Measurements from ENCODE around the gene GRIN3B. TPM values are rescaled to one million over a fixed set of nuclear protein-coding genes. Genes with fewer than 3 reads are reported as not detected.

Gene GRIN3B, protein sequence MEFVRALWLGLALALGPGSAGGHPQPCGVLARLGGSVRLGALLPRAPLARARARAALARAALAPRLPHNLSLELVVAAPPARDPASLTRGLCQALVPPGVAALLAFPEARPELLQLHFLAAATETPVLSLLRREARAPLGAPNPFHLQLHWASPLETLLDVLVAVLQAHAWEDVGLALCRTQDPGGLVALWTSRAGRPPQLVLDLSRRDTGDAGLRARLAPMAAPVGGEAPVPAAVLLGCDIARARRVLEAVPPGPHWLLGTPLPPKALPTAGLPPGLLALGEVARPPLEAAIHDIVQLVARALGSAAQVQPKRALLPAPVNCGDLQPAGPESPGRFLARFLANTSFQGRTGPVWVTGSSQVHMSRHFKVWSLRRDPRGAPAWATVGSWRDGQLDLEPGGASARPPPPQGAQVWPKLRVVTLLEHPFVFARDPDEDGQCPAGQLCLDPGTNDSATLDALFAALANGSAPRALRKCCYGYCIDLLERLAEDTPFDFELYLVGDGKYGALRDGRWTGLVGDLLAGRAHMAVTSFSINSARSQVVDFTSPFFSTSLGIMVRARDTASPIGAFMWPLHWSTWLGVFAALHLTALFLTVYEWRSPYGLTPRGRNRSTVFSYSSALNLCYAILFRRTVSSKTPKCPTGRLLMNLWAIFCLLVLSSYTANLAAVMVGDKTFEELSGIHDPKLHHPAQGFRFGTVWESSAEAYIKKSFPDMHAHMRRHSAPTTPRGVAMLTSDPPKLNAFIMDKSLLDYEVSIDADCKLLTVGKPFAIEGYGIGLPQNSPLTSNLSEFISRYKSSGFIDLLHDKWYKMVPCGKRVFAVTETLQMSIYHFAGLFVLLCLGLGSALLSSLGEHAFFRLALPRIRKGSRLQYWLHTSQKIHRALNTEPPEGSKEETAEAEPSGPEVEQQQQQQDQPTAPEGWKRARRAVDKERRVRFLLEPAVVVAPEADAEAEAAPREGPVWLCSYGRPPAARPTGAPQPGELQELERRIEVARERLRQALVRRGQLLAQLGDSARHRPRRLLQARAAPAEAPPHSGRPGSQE
- 1 to 10 TPM in 1 of 3 donors, not detected in 2; 2.6 TPM for total RNA-seq

GRCh38 chr19:1000095-1000494, at the start of gene GRIN3B:
Gene GRIN3B, plus strand, starts transcription at chr19:1000419. Its CDS starts 19 bp downstream, at chr19:1000438.
- no peaks in the 10 kb centered on the region for H3K4me1 ChIP-seq
- H3K4me3 ChIP-seq: peak within 1 kb of the TSS in 2 of 3 donors; percentile 25 to 59
- H3K36me3 ChIP-seq: no peaks in the 10 kb centered on the region
- intact Hi-C loops (cut with DNase I; ENCODE audit: low total_unique reads): no loop called here
- peaks cover 16 to 79% of the 10 kb centered on the region in 2 donors for H3K27me3 ChIP-seq
- H3K27ac ChIP-seq: no peak within 1 kb of the TSS
- no peaks in the 10 kb centered on the region for H3K9me3 ChIP-seq
- DNase-seq (ENCODE audit: low spot score in 2 of 2): peak in 1 of 2 donors; percentile 69
- no peak for TF ChIP-seq POLR2AphosphoS5 (IDR thresholded peaks at IDR 0.05)
- peak in 2 of 3 donors; percentile 18 to 30 for TF ChIP-seq CTCF (IDR thresholded peaks at IDR 0.05)
- TF ChIP-seq POLR2A (IDR thresholded peaks at IDR 0.05): no peak

GRCh38 chr19:952049-952679, 48.1 kb upstream of the GRIN3B start:
- DNase-seq (ENCODE audit: low spot score in 2 of 2): no peak
- Histone ChIP-seq H3K36me3 (no peaks in the 10 kb centered on the region), H3K27me3 (no peaks in the 10 kb centered on the region), H3K27ac (no peak overlapping the region), H3K4me1 (peaks cover 0 to 5% of the 10 kb centered on the region in 2 donors), H3K9me3 (no peaks in the 10 kb centered on the region), H3K4me3 (no peak overlapping the region)
- intact Hi-C loops (cut with DNase I; ENCODE audit: low total_unique reads): no loop called here
- TF ChIP-seq POLR2AphosphoS5 (IDR thresholded peaks at IDR 0.05): no peak
- no peak for TF ChIP-seq CTCF (IDR thresholded peaks at IDR 0.05)
- TF ChIP-seq POLR2A (IDR thresholded peaks at IDR 0.05): no peak

- Histone ChIP-seq H3K4me3 (peak overlapping the region in 1 of 3 donors; percentile 7), H3K27ac (no peak overlapping the region), H3K9me3 (no peaks in the 10 kb centered on the region), H3K27me3 (no peaks in the 10 kb centered on the region), H3K4me1 (peaks cover 0 to 5% of the 10 kb centered on the region in 2 donors), H3K36me3 (no peaks in the 10 kb centered on the region)
- intact Hi-C loops (cut with DNase I; ENCODE audit: low total_unique reads): no loop called here
- no peak for DNase-seq (ENCODE audit: low spot score in 2 of 2)
- no peak for TF ChIP-seq CTCF (IDR thresholded peaks at IDR 0.05)
- TF ChIP-seq POLR2A (IDR thresholded peaks at IDR 0.05): no peak
- TF ChIP-seq POLR2AphosphoS5 (IDR thresholded peaks at IDR 0.05): no peak
Observed at GRCh38 chr19:952680-953444, 47.4 kb upstream of the GRIN3B start.

DNA sequence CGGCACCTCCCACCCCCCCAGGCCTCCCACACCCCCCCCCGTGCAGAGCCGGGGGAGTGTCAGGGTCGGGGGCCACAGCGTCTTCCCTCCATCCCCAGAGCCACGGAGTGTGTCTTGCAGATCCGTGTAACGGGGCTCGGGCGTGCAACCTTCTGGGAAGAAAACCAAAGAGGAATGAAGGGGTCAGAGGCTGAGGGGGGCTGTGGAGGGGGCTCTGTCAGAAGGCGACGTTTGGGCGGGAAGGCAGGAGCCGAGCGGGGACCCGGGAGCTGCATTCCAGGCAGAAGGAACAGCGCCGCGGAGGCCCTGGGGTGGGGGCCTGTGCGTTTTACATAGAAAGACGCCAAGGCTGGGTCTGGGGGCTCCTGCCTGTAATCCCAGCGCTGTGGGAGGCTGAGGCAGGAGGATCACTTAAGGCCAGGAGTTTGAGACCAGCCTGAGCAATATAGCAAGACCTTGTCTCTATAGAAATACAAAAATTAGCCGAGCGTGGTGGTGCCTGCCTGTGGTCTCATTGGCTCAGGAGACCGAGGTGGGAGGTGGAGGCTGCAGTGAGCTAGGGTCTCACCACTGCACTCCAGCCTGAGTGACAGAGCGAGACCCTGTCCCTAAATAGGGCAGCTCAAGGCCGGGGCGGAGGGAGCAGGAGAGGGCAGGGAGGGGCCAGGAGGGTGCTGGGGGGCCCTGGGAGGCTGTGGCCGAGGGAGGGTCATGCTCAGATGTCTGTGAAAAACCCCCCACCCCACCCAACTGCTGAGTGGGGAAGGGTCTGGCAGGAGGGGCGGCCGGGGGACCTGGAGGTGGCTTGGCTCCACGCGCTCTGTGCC, 46.6 kb upstream of the GRIN3B start:
- Histone ChIP-seq H3K4me3 (no peak overlapping the region), H3K27ac (no peak overlapping the region), H3K4me1 (peaks cover 0 to 5% of the 10 kb centered on the region in 2 donors), H3K27me3 (no peaks in the 10 kb centered on the region), H3K36me3 (no peaks in the 10 kb centered on the region), H3K9me3 (no peaks in the 10 kb centered on the region)
- intact Hi-C loops (cut with DNase I; ENCODE audit: low total_unique reads): no loop called here
- no peak for DNase-seq (ENCODE audit: low spot score in 2 of 2)
- TF ChIP-seq POLR2AphosphoS5 (IDR thresholded peaks at IDR 0.05): no peak
- TF ChIP-seq CTCF (IDR thresholded peaks at IDR 0.05): no peak
- TF ChIP-seq POLR2A (IDR thresholded peaks at IDR 0.05): no peak

All from breast epithelium (tissue), 4 donors.